Neural cell (in vitro differentiated cells): ENCODE measurements around the gene MLST8. TPM values are rescaled to one million over a fixed set of nuclear protein-coding genes. Genes with fewer than 3 reads are reported as not detected.
"Not testable (repeated sequence)": the region's sequence is repeated elsewhere in the genome, so short reads cannot be mapped to it uniquely, and the experiment has no call there.

Source experiments
- H2AFZ ChIP-seq: fragments of 200-600, 300-800 bp; sonication (generic), shearing (Covaris generic); 2 replicates; pipeline ENCODE4 v1.6.0; 2014; ENCODE audit warnings: low read depth, mild to moderate bottlenecking, antibody characterized with exemption, low read length, moderate library complexity
- H3F3A ChIP-seq: fragments of 200-600 bp; shearing (Covaris generic); 2 replicates; pipeline ENCODE4 v1.6.1; 2016; ENCODE audit warnings: mild to moderate bottlenecking, moderate library complexity, mixed read lengths, antibody characterized with exemption, low read length; ENCODE audit not compliant: insufficient read depth, poor library complexity, severe bottlenecking
- H3K27ac ChIP-seq: fragments of 200-600, 300-800 bp; sonication (generic), shearing (Covaris generic); 2 replicates; pipeline ENCODE4 v1.5.1; 2014; ENCODE audit warnings: mild to moderate bottlenecking, low read length, moderate library complexity
- H3K27me3 ChIP-seq: fragments of 300-800, 200-600 bp; sonication (generic), shearing (Covaris generic); 2 replicates; pipeline ENCODE4 v1.6.0; 2014; ENCODE audit warnings: mild to moderate bottlenecking, low read depth, low read length, moderate library complexity; ENCODE audit not compliant: insufficient read depth
- H3K36me3 ChIP-seq: fragments of 300-800, 200-600 bp; sonication (generic), shearing (Covaris generic); 2 replicates; pipeline ENCODE4 v1.5.1; 2014; ENCODE audit warnings: mild to moderate bottlenecking, antibody characterized with exemption, low read length, moderate library complexity; ENCODE audit not compliant: insufficient read depth
- H3K4me2 ChIP-seq: fragments of 300-800, 200-600 bp; sonication (generic), shearing (Covaris generic); 2 replicates; pipeline ENCODE4 v1.6.0; 2014; ENCODE audit warnings: mild to moderate bottlenecking, low read length
- H3K4me3 ChIP-seq: fragments of 300-800, 200-600 bp; sonication (generic), shearing (Covaris generic); 2 replicates; pipeline ENCODE4 v1.5.1; 2014; ENCODE audit warnings: mild to moderate bottlenecking, low read length, moderate library complexity
- H3K79me2 ChIP-seq: fragments of 200-600 bp; shearing (Covaris generic); replicated peaks from 2 replicates; pipeline ENCODE4 v1.6.0; 2014; ENCODE audit warnings: mild to moderate bottlenecking, low read length, moderate library complexity; ENCODE audit not compliant: insufficient read depth
- H3K9ac ChIP-seq: fragments of 300-800, 200-600 bp; sonication (generic), shearing (Covaris generic); 2 replicates; pipeline ENCODE4 v1.6.1; 2016; ENCODE audit warnings: mild to moderate bottlenecking, low read length, mixed read lengths
- H3K9me2 ChIP-seq: fragments of 200-600 bp; shearing (Covaris generic); 2 replicates; pipeline ENCODE4 v1.6.1; 2016; ENCODE audit warnings: mild to moderate bottlenecking, low read length, mixed read lengths; ENCODE audit not compliant: insufficient read depth
- H3K9me3 ChIP-seq: fragments of 200-600, 300-800 bp; sonication (generic), shearing (Covaris generic); 2 replicates; pipeline ENCODE4 v1.6.1; 2016; ENCODE audit warnings: mild to moderate bottlenecking, mixed run types, low read length, moderate library complexity, mixed read lengths
- H4K20me1 ChIP-seq: fragments of 200-600 bp; shearing (Covaris generic); 2 replicates; pipeline ENCODE4 v1.6.1; 2016; ENCODE audit warnings: mild to moderate bottlenecking, mixed run types; ENCODE audit not compliant: insufficient read depth
- EP300 ChIP-seq: fragments of 450-650 bp; conservative IDR thresholded peaks from 2 replicates; pipeline ENCODE4 v1.6.1; 2014; ENCODE audit warnings: antibody characterized with exemption, mild to moderate bottlenecking, moderate library complexity; ENCODE audit not compliant: poor library complexity, severe bottlenecking
- EZH2 ChIP-seq: fragments of 200-600, 300-800 bp; shearing (Covaris generic), sonication (generic); IDR thresholded peaks from 2 replicates; pipeline ENCODE4 v1.6.1; 2014; ENCODE audit warnings: antibody characterized with exemption, low read length, borderline replicate concordance, mild to moderate bottlenecking; ENCODE audit not compliant: insufficient read depth, poor library complexity, severe bottlenecking
- MXI1 ChIP-seq: fragments of 450-650 bp; conservative IDR thresholded peaks from 2 replicates; pipeline ENCODE4 v1.6.1; 2014; ENCODE audit warnings: antibody characterized with exemption, mild to moderate bottlenecking; ENCODE audit not compliant: poor library complexity, severe bottlenecking
- POLR2AphosphoS5 ChIP-seq: IDR thresholded peaks from 2 replicates; pipeline ENCODE4 v1.6.1; 2012
- RAD21 ChIP-seq: fragments of 450-650 bp; conservative IDR thresholded peaks from 2 replicates; pipeline ENCODE4 v1.6.1; 2014; ENCODE audit warnings: antibody characterized with exemption, mild to moderate bottlenecking, moderate library complexity
- REST ChIP-seq: IDR thresholded peaks from 2 replicates; pipeline ENCODE4 v1.6.1; 2012; ENCODE audit warnings: borderline replicate concordance
- SMC3 ChIP-seq: fragments of 450-650 bp; conservative IDR thresholded peaks from 2 replicates; pipeline ENCODE4 v1.6.1; 2014; ENCODE audit warnings: antibody characterized with exemption, mild to moderate bottlenecking, moderate library complexity; ENCODE audit not compliant: poor library complexity
- TAF1 ChIP-seq: IDR thresholded peaks from 2 replicates; pipeline ENCODE4 v1.6.1; 2012; ENCODE audit warnings: low read depth
- polyA plus RNA-seq: library from polyadenylated mRNA; depleted of rRNA; stranded (reverse); fragments of >200 nt; gene quantifications from 2 replicates; pipeline ENCODE4 v1.2.3, GENCODE V29; 2014
- TF ChIP-seq, protein P1 (sequence below): fragments of 450-650 bp; IDR thresholded peaks from 2 replicates; pipeline ENCODE4 v1.5.1; 2014; ENCODE audit warnings: antibody characterized with exemption, mild to moderate bottlenecking, moderate library complexity; ENCODE audit not compliant: poor library complexity, severe bottlenecking

MLST8 gene
- polyA plus RNA-seq, 1 donor from 2014 or later, result 13.5 TPM

DNA sequence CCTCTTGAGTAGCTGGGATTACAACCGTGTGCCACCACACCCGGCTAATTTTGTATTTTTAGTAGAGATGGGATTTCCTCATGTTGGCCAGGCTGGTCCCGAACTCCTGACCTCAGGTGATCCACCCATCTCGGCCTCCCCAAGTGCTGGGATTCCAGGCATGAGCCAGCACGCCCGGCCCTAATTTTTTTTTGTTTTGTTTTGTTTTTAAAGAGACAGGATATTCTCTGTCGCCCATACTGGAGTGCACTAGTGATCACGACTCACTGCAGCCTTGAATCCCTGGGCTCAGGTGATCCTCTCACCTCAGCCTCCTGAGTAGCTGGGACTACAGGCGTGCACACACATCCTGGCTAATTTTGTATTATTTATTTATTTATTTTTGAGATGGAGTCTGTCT lies 35.1 kb downstream of the MLST8 start:
- not testable (repeated sequence) for H3K4me2 ChIP-seq, H3K27ac ChIP-seq, H3K9me3 ChIP-seq, H4K20me1 ChIP-seq, H3K79me2 ChIP-seq, H3K4me3 ChIP-seq, H3F3A ChIP-seq, H2AFZ ChIP-seq, H3K9me2 ChIP-seq, H3K9ac ChIP-seq, H3K36me3 ChIP-seq
- H3K27me3 ChIP-seq, result peaks cover 15% of the 10 kb centered on the region

GRCh38 chr16:2242598-2242997 lies 37.3 kb downstream of the MLST8 start:
- Histone ChIP-seq H3K36me3 (no peaks in the 10 kb centered on the region), H3K27me3 (no peaks in the 10 kb centered on the region), H3K4me3 (no peak overlapping the region), H3K27ac (no peak overlapping the region), H3F3A (no peaks in the 10 kb centered on the region), H3K4me2 (no peak overlapping the region), H3K9ac (no peak overlapping the region), H3K9me3 (no peaks in the 10 kb centered on the region), H3K79me2 (no peaks in the 10 kb centered on the region), H3K9me2 (no peaks in the 10 kb centered on the region), H4K20me1 (no peaks in the 10 kb centered on the region), H2AFZ (no peak overlapping the region)
- TF ChIP-seq MXI1 (no peak), EZH2 (no peak), RAD21 (no peak), SMC3 (no peak), REST (no peak), TAF1 (no peak), POLR2AphosphoS5 (no peak), EP300 (no peak)
- TF ChIP-seq, protein P1, sequence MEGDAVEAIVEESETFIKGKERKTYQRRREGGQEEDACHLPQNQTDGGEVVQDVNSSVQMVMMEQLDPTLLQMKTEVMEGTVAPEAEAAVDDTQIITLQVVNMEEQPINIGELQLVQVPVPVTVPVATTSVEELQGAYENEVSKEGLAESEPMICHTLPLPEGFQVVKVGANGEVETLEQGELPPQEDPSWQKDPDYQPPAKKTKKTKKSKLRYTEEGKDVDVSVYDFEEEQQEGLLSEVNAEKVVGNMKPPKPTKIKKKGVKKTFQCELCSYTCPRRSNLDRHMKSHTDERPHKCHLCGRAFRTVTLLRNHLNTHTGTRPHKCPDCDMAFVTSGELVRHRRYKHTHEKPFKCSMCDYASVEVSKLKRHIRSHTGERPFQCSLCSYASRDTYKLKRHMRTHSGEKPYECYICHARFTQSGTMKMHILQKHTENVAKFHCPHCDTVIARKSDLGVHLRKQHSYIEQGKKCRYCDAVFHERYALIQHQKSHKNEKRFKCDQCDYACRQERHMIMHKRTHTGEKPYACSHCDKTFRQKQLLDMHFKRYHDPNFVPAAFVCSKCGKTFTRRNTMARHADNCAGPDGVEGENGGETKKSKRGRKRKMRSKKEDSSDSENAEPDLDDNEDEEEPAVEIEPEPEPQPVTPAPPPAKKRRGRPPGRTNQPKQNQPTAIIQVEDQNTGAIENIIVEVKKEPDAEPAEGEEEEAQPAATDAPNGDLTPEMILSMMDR, result no peak

- no peaks in the 10 kb centered on the region for H3K36me3 ChIP-seq
- H3K4me3 ChIP-seq, result no peak overlapping the region
- H3K27me3 ChIP-seq, result no peaks in the 10 kb centered on the region
- TF ChIP-seq, protein P1, result no peak
- TF ChIP-seq EP300, result no peak
- no peak for TF ChIP-seq TAF1
- TF ChIP-seq SMC3, result no peak
- no peak for TF ChIP-seq REST
- TF ChIP-seq MXI1, result no peak
- TF ChIP-seq POLR2AphosphoS5, result no peak
- TF ChIP-seq EZH2, result no peak
- TF ChIP-seq RAD21, result no peak
- H3K9ac ChIP-seq, result no peak overlapping the region
- no peaks in the 10 kb centered on the region for H3K9me2 ChIP-seq
- H4K20me1 ChIP-seq, result no peaks in the 10 kb centered on the region
- no peaks in the 10 kb centered on the region for H3K79me2 ChIP-seq
- no peak overlapping the region for H2AFZ ChIP-seq
- H3K9me3 ChIP-seq, result no peaks in the 10 kb centered on the region
- no peak overlapping the region for H3K27ac ChIP-seq
- no peak overlapping the region for H3K4me2 ChIP-seq
- H3F3A ChIP-seq, result no peaks in the 10 kb centered on the region
Measured at GRCh38 chr16:2243031-2243528, 37.8 kb downstream of the MLST8 start.
